Activated T-cell treated with anti-CD3 and anti-CD28 coated beads, Interleukin-2, amount 50 U/mL, for 24 hours (primary cell): ENCODE measurements around the gene DNM2.

Experiments used
- DNase-seq: peaks from one replicate; pipeline ENCODE4 v3.0.0-alpha.2; 2020
- H3K27ac Mint-ChIP-seq: 2 replicates; pipeline ENCODE4 v1.8.0; 2020; ENCODE audit warnings: mild to moderate bottlenecking, mixed read lengths
- H3K27me3 Mint-ChIP-seq: 2 replicates; pipeline ENCODE4 v1.8.0; 2020; ENCODE audit warnings: mixed read lengths
- H3K36me3 Mint-ChIP-seq: 2 replicates; pipeline ENCODE4 v1.8.0; 2020; ENCODE audit warnings: low read depth, mixed read lengths
- H3K4me1 Mint-ChIP-seq: 2 replicates; pipeline ENCODE4 v1.8.0; 2020; ENCODE audit warnings: low read depth, mixed read lengths
- H3K4me3 Mint-ChIP-seq: 2 replicates; pipeline ENCODE4 v1.8.0; 2020; ENCODE audit warnings: mild to moderate bottlenecking, moderate library complexity, mixed read lengths
- H3K9me3 Mint-ChIP-seq: 2 replicates; pipeline ENCODE4 v1.8.0; 2020; ENCODE audit warnings: mixed read lengths

Gene DNM2

DNA sequence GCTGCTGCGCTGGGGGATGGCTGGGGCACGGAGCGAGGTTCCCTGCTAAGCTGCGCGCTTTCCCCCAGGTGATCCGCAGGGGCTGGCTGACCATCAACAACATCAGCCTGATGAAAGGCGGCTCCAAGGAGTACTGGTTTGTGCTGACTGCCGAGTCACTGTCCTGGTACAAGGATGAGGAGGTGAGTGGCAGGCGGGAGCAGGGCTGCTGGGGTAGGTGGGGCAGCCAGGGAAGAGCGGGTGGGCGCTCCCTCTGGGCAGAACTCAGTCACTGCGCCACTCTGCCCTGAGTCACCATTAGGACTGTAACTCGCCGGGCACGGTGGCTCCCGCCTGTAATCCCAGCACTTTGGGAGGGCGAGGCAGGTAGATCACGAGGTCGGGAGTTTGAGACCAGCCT is 94.3 kb downstream of the DNM2 start:
- DNase-seq, result no peak
- Mint-ChIP-seq H3K4me1 (peaks cover 35% of the 10 kb centered on the region), H3K27me3 (no peaks in the 10 kb centered on the region), H3K4me3 (no peak overlapping the region), H3K9me3 (no peaks in the 10 kb centered on the region), H3K27ac (peak overlapping the region; percentile 91), H3K36me3 (peaks cover 83% of the 10 kb centered on the region)

DNA sequence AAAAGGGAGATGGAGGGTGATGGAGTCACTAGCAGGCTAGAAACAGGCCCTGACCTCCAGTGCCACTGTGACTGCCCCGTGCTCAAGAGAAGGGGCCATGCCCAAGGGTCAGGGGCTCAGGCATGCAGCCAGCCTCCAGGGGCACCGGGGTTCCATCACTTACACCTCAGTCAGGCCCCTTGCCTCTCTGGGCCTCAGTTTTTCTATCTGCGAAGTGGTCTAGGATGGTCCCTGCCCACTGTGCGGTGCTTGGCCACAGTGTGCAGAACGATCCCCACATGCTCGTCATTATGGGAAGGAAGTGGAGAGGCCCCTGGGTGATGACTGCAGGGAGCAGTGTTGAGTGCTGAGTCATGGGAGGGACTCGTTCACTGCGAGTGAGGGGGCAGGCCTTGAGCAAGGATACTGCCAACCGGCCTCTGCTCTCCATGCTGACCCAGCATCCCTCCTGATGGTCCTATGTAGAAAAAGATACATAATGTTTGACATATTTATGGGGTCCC is 95.1 kb downstream of the DNM2 start:
- Mint-ChIP-seq H3K27me3 (no peaks in the 10 kb centered on the region), H3K9me3 (no peaks in the 10 kb centered on the region), H3K36me3 (peaks cover 86% of the 10 kb centered on the region), H3K4me3 (no peak overlapping the region), H3K4me1 (peaks cover 34% of the 10 kb centered on the region), H3K27ac (peak overlapping the region; percentile 91)
- DNase-seq, result peak; percentile 53

DNA sequence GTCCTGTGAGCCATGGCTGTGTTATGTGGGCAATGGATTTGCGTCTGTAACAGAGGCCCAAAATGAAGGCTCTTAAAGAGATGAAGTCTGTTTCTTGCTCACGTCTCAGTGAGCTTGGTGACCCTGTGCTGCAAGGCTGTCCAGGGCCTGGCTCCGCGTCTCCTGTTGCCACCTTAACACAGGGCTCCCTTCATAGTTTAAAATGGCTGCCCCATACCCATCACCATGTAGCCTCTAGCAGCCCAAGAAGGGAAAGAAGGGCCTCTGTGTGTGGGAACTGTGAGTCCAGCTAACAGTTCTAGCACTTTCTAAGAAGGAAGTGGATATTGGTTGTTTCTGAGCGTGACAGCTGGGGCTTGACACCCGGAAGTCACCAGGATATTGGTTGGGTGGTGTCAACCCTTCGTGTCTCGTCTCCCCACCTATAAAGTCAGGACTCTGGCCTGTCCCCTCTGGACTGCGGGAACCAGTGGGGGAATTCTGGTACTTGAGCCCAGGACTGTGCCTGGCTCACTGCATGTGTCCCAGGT is 97.2 kb downstream of the DNM2 start:
- H3K9me3 Mint-ChIP-seq, result no peaks in the 10 kb centered on the region
- H3K4me3 Mint-ChIP-seq, result no peak overlapping the region
- no peaks in the 10 kb centered on the region for H3K27me3 Mint-ChIP-seq
- DNase-seq, result no peak
- peaks cover 76% of the 10 kb centered on the region for H3K36me3 Mint-ChIP-seq
- H3K27ac Mint-ChIP-seq, result peak overlapping the region; percentile 79
- H3K4me1 Mint-ChIP-seq, result peaks cover 17% of the 10 kb centered on the region

DNA sequence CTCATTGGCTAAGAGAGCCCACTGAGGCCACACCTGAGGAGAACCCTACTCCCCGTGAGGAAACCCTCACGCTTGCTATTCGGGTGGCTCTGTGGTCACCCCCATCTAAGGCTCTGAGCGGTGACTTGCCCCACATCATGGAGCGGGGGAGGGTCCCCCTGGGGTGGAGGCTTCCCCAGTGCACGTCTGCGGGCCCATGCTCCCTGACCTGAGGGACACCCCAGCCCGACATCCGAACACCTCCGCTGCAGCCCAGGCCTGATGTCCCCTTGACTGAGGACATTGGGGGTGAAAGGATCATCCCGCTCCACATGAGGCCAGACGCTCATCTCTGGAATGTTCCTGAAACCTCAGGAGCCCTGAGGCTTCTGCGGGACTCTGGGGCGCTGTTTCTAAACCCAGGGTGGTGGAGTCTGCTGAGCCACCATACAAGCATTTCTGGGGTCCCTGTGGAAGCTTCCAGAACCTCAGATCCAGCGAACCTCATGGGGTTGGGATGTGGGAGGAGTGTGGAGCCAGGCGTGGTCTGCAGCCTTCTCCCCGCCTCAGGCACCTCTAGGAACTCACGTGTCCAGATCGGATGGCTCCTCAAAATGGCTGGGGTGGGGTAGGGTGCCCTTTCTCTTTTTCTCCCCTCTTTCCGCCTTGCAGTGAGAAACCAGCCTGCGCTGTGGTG is 98.2 kb downstream of the DNM2 start:
- Mint-ChIP-seq H3K27me3 (no peaks in the 10 kb centered on the region), H3K4me3 (no peak overlapping the region), H3K4me1 (peaks cover 16% of the 10 kb centered on the region), H3K36me3 (peaks cover 78% of the 10 kb centered on the region), H3K9me3 (no peaks in the 10 kb centered on the region), H3K27ac (peak overlapping the region; percentile 69)
- DNase-seq, result no peak

DNA sequence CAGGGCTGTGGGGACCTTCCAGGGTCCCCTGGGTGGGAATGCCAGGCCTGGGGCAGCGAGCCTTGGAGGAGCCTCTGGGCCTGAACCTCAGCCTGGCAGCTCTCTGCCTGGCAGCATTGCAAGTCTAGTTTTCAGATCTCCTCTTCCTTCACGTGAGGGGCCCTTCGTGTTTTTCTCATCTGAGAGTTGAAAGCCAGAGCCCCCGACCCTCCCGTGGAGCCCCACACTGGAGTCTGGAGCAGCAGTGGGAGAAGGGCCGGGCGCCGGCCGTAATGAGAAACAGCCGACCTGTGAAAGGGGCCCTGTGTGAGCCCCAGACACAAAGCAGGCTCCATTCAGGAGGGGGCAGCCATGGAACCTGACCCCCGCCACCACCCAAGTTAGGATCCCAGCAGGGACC is 98.8 kb downstream of the DNM2 start:
- Mint-ChIP-seq H3K27me3 (no peaks in the 10 kb centered on the region), H3K27ac (peak overlapping the region; percentile 69), H3K4me1 (peaks cover 16% of the 10 kb centered on the region), H3K36me3 (peaks cover 80% of the 10 kb centered on the region), H3K4me3 (no peak overlapping the region), H3K9me3 (no peaks in the 10 kb centered on the region)
- DNase-seq, result no peak

DNA sequence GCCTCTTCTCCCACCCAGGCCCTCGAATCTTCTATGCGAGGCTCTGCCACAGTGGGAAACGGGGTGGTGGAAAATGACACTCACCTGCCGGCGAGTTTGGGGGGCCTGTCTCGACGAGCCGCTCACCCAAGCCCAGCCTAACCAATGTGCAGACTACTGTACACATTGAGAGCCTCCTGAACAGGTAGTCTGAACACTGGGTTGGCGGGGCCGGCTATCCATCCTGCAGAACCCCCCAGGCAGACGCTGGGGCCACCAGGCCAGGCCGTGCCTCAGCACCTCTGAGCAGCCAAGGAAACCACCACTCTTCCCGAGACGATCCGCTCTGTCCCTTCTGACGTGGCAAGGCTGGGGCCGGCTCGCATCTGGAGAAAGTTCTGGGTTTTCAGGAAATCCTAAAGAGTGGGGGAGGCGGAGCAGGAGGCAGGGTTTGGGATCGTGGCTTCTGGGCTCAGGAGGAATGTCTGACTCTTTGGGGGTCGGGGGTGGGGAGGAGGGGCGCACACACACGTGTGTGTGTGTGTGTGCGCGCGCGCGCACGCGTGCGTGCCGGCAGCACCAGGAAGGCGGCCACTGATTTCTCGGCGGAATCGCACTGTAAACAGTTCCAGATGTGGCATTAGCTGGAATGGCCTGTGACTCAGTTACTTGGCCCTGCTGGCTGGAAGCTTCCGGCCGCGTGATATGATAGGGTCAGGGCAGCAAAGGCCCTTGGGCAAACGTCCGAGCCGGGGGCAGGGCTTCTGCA is 99.6 kb downstream of the DNM2 start:
- Mint-ChIP-seq H3K36me3 (peaks cover 78% of the 10 kb centered on the region), H3K4me1 (peaks cover 11% of the 10 kb centered on the region), H3K9me3 (no peaks in the 10 kb centered on the region), H3K27ac (peak overlapping the region; percentile 73), H3K4me3 (no peak overlapping the region), H3K27me3 (no peaks in the 10 kb centered on the region)
- no peak for DNase-seq

DNA sequence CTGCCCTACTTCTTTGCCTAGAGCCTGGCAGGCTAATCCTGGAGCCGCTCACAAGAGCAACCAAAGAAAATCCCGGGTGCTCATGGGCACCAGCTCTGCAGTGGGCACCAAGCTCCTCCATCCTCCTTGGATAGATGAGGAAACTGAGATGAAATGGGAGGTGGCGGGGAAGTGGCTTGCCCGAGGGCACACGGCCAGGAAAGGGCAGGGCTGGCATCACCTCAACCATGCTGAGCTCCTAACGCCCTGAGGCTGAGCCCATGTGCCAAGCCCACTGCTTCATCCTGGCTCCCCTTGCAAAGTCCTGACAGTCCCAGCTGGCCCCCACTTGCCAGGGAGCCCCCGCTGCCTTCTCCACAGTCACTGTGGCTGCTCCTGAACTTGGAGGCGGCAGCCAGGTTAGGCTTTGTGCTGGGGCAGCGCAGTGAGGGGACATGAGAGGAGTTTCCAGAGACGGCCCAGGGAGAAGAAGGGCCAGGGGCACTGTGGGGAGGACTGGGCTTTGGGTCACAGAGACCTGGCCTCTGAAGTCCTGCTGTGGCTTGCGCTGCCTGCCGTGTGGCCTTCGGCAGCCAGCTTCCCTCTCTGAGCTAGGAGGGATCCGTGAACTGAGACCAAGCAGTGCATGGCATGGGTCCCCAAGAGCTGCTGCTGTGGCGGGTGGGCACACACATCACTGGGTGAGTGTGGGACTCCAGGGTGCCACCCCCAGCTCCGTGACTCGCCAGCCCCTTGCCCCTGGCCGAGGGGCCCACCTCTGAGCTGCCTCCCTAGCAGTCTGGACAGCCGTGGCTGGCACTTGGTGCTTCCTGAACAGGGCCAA is 100.6 kb downstream of the DNM2 start:
- Mint-ChIP-seq H3K9me3 (no peaks in the 10 kb centered on the region), H3K36me3 (peaks cover 73% of the 10 kb centered on the region), H3K4me3 (no peak overlapping the region), H3K27ac (peak overlapping the region; percentile 44), H3K27me3 (no peaks in the 10 kb centered on the region), H3K4me1 (peaks cover under 1% of the 10 kb centered on the region)
- no peak for DNase-seq

DNA sequence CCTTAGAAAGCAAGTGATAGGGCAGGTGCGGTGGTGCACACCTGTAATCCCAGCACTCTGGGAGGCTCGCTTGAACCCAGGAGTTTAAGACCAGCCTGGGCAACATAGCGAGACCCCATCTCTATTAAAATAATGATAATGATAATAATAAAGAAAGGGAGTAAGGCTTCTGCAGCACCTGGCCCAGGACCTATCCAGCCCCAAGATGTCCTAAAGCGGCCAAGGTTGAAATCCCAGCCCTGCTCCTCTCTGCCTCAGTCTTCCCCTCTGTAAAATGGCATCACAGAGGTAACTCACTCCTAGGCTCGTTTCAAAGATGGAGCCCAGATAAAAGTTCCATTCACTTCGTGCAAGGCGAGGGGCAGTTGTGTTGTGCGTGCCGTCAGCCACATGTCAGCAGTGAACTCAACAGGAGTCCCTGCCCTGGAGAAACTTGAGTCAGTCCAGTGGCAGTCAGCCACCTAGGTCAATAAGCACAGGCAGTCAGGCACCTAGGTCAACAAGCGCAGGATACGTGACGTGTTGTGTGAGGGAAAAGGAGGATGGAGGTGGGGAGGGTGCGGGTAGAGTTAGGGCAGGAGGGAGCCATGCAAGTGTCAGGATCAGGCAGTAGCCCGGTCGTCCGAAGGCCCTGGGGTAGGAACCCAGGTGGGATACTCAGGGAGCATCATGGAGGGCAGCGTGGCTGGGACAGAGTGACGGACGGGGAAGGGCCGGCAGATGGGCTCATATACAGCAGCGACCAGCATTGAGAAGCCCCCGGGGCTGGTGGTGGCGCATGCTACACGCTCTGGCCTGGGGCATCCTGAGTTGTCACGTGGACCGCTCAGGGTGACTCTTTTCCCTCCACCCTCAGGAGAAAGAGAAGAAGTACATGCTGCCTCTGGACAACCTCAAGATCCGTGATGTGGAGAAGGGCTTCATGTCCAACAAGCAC is 101.5 kb downstream of the DNM2 start:
- Mint-ChIP-seq H3K4me3 (no peak overlapping the region), H3K4me1 (no peaks in the 10 kb centered on the region), H3K27me3 (no peaks in the 10 kb centered on the region), H3K27ac (peak overlapping the region; percentile 70), H3K9me3 (no peaks in the 10 kb centered on the region), H3K36me3 (peaks cover 73% of the 10 kb centered on the region)
- no peak for DNase-seq

DNA sequence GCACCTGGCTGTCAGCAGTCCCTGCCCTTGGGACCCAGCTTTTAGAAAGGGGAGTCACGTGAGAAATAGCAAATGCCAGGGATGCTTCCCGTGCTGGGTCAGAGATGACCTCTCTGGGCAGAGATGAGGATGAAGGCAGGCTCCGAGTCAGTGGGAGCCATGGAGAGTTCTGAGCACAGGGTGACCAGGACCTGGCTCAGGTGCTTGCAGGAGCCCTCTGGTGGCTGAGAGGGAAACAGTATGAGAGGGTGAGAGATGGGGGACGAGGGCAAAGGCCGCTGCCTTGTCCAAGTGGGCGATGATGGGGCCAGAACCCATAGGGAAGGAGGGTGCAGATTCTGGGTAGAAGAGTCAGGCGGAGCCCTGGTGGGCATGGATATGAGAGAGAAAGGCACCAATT is 102.3 kb downstream of the DNM2 start:
- Mint-ChIP-seq H3K4me1 (no peaks in the 10 kb centered on the region), H3K27ac (peak overlapping the region; percentile 70), H3K36me3 (peaks cover 74% of the 10 kb centered on the region), H3K9me3 (no peaks in the 10 kb centered on the region), H3K27me3 (no peaks in the 10 kb centered on the region), H3K4me3 (no peak overlapping the region)
- no peak for DNase-seq

DNA sequence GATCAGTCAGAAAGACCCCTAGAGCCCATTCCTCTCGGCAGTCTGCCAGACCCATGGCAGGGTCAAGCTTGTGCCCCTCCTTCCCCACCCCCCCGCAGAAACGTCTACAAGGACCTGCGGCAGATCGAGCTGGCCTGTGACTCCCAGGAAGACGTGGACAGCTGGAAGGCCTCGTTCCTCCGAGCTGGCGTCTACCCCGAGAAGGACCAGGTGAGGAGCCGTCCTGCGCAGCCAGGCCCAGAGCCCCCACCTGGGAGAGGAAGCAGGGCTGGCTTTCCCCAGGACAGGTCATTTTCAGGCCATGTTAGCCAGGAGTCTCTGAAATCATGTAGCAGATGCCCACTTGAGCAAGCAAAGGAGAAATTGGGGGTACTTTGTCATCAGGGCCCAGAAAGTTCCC is 105.8 kb downstream of the DNM2 start:
- peaks cover 82% of the 10 kb centered on the region for H3K36me3 Mint-ChIP-seq
- peak overlapping the region; percentile 55 for H3K27ac Mint-ChIP-seq

DNA sequence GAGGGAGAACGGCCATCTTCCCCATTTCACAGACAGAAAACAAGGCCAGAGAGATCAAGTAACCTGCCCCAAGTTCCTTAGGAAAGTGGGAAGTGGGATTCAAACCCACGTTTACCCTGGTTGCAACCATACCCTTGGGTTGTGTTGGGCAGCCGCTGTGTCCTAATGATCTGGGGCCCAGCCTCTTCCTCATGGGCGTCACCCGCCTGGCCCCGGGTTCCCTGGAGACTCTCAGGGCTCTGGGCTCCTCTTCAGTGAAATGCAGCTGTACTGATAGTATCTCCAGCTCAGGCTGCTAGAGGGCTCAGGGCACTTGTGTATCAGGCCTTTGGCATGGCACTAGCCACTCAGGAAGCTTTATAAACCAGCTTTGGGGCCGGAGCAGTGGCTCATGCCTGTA is 108.4 kb downstream of the DNM2 start:
- Mint-ChIP-seq H3K9me3 (no peaks in the 10 kb centered on the region), H3K27ac (peak overlapping the region; percentile 67), H3K4me3 (no peak overlapping the region), H3K4me1 (no peaks in the 10 kb centered on the region), H3K27me3 (no peaks in the 10 kb centered on the region), H3K36me3 (peaks cover 75% of the 10 kb centered on the region)
- no peak for DNase-seq

More for the DNA sequence above, 105.8 kb downstream of the DNM2 start:
- H3K4me3 Mint-ChIP-seq, result no peak overlapping the region
- no peaks in the 10 kb centered on the region for H3K9me3 Mint-ChIP-seq
- H3K4me1 Mint-ChIP-seq, result no peaks in the 10 kb centered on the region
- H3K27me3 Mint-ChIP-seq, result no peaks in the 10 kb centered on the region
- DNase-seq, result peak; percentile 27

DNA sequence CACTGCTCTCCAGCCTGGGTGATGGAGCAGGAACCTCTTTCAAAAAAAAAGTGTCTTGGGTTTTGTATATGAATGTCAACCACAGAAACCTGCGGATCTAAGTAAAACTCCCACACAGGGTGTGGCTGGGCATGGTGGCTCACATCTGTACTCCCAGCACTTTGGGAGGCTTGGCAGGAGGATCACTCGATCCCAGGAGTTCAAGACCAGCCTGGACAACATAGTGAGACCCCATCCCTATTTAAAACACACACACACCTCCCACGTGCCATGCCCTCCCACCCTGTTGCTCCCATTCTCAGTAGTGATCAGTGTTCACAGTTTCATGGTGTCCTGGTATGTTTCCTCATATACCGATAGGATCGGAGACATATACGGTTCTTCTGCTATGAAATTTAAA is 109.0 kb downstream of the DNM2 start:
- no peaks in the 10 kb centered on the region for H3K4me1 Mint-ChIP-seq

DNA sequence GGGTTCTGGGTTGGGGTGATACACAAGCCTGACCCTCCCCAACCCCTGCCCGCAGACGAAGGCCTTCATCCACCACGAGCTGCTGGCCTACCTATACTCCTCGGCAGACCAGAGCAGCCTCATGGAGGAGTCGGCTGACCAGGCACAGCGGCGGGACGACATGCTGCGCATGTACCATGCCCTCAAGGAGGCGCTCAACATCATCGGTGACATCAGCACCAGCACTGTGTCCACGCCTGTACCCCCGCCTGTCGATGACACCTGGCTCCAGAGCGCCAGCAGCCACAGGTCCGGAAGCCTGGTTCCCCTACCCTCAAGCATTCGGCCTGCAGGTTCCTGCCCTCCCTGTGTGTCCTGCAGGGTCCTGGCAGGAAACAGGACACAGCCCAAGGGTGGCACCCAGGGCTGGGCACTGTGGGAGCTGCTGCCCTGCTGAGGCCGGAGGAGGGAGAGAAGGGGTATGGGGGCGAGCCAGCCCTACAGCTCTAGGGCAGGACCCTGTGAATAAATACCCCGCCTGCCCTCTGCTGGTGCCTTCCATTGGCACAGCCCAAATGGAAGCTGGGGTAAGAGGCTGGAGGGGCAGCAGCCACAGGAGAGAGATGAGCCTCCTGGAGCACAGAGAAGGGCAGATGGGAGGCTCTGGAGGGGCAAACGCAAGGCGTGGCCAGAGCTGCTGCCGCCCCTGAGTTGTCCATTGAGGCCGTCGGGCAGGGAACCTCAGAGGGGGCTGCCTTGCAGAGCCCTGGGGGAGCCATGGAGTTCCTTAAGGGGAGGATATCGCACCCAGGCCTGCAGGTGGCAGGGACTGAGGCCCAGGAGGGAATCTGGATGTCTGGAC is 111.3 kb downstream of the DNM2 start:
- no peak for DNase-seq
- peak overlapping the region; percentile 61 for H3K27ac Mint-ChIP-seq
- no peaks in the 10 kb centered on the region for H3K27me3 Mint-ChIP-seq
- no peaks in the 10 kb centered on the region for H3K4me1 Mint-ChIP-seq
- H3K4me3 Mint-ChIP-seq, result no peak overlapping the region
- H3K36me3 Mint-ChIP-seq, result peaks cover 79% of the 10 kb centered on the region
- H3K9me3 Mint-ChIP-seq, result no peaks in the 10 kb centered on the region

More for the DNA sequence above, 109.0 kb downstream of the DNM2 start:
- Mint-ChIP-seq H3K27ac (peak overlapping the region; percentile 50), H3K9me3 (no peaks in the 10 kb centered on the region), H3K4me3 (no peak overlapping the region), H3K27me3 (no peaks in the 10 kb centered on the region), H3K36me3 (peaks cover 72% of the 10 kb centered on the region)
- no peak for DNase-seq
